GM23338 (cell line): Measurements from ENCODE around the gene TTLL3.

ENCODE experiments used
- CREB1 ChIP-seq: fragments of 250-450 bp; sonication (Bioruptor Pico); IDR thresholded peaks from 2 replicates; pipeline ENCODE4 v1.5.0; 2020; ENCODE audit warnings: low read depth, mild to moderate bottlenecking, moderate library complexity
- CTCF ChIP-seq, 2 experiments: fragments of 200-600 bp in 1 of 2; sonication (generic) in 1 of 2; conservative IDR thresholded peaks; 2 replicates each; pipeline versions ENCODE4 v1.5.1 to v1.6.1; 2016 to 2017; ENCODE audit warnings: antibody characterized with exemption in 2 of 2, low read depth in 2 of 2, mild to moderate bottlenecking in 2 of 2, moderate library complexity in 1 of 2
- ETS1 ChIP-seq: IDR thresholded peaks from 2 replicates; pipeline ENCODE4 v1.6.1; 2016; ENCODE audit warnings: antibody characterized with exemption
- EZH2 ChIP-seq: fragments of 200-600 bp; sonication (generic); IDR thresholded peaks from one replicate; pipeline ENCODE4 v1.8.0; 2017; ENCODE audit warnings: antibody characterized with exemption, mild to moderate bottlenecking, low read depth; ENCODE audit not compliant: unreplicated experiment
- EZH2phosphoT487 ChIP-seq: fragments of 200-600 bp; sonication (generic); IDR thresholded peaks from one replicate; pipeline ENCODE4 v1.8.1; 2018; ENCODE audit warnings: antibody characterized with exemption; ENCODE audit not compliant: unreplicated experiment
- JUNB ChIP-seq: IDR thresholded peaks from one replicate; pipeline ENCODE4 v1.6.1; 2016; ENCODE audit warnings: antibody characterized with exemption; ENCODE audit not compliant: unreplicated experiment
- POLR2AphosphoS5 ChIP-seq: IDR thresholded peaks from 2 replicates; pipeline ENCODE4 v1.6.1; 2016; ENCODE audit warnings: antibody characterized with exemption, low read depth
- STAT1 ChIP-seq: IDR thresholded peaks from one replicate; pipeline ENCODE4 v1.6.1; 2016; ENCODE audit warnings: antibody characterized with exemption; ENCODE audit not compliant: unreplicated experiment
- ZNF114 ChIP-seq: fragments of 250-450 bp; sonication (Bioruptor Pico); IDR thresholded peaks from 2 replicates; pipeline ENCODE4 v1.5.0; 2020; ENCODE audit warnings: mild to moderate bottlenecking, moderate library complexity
- ZNF331 ChIP-seq: fragments of 250-450 bp; sonication (Bioruptor Pico); IDR thresholded peaks from 2 replicates; pipeline ENCODE4 v1.5.0; 2020; ENCODE audit warnings: low read depth, mild to moderate bottlenecking, moderate library complexity
- ZNF462 ChIP-seq: fragments of 250-450 bp; sonication (Bioruptor Pico); IDR thresholded peaks from 2 replicates; pipeline ENCODE4 v1.5.0; 2020; ENCODE audit warnings: mild to moderate bottlenecking, moderate library complexity
- TF ChIP-seq, protein P1 (sequence below): IDR thresholded peaks from one replicate; pipeline ENCODE4 v1.6.1; 2018; ENCODE audit warnings: antibody characterized with exemption; ENCODE audit not compliant: unreplicated experiment

GRCh38 chr3:9861201-9861600 lies 51.1 kb downstream of the TTLL3 start:
- TF ChIP-seq CTCF (conservative IDR thresholded peaks at IDR 0.05; ENCODE audit: low read depth in 2 of 2) (no peak), POLR2AphosphoS5 (no peak), EZH2 (no peak), ZNF114 (CRISPR knock-in tag) (no peak), CREB1 (CRISPR knock-in tag) (no peak), EZH2phosphoT487 (no peak), ZNF462 (CRISPR knock-in tag) (no peak), JUNB (no peak), ETS1 (no peak), STAT1 (no peak), ZNF331 (CRISPR knock-in tag) (no peak)
- TF ChIP-seq, protein P1, sequence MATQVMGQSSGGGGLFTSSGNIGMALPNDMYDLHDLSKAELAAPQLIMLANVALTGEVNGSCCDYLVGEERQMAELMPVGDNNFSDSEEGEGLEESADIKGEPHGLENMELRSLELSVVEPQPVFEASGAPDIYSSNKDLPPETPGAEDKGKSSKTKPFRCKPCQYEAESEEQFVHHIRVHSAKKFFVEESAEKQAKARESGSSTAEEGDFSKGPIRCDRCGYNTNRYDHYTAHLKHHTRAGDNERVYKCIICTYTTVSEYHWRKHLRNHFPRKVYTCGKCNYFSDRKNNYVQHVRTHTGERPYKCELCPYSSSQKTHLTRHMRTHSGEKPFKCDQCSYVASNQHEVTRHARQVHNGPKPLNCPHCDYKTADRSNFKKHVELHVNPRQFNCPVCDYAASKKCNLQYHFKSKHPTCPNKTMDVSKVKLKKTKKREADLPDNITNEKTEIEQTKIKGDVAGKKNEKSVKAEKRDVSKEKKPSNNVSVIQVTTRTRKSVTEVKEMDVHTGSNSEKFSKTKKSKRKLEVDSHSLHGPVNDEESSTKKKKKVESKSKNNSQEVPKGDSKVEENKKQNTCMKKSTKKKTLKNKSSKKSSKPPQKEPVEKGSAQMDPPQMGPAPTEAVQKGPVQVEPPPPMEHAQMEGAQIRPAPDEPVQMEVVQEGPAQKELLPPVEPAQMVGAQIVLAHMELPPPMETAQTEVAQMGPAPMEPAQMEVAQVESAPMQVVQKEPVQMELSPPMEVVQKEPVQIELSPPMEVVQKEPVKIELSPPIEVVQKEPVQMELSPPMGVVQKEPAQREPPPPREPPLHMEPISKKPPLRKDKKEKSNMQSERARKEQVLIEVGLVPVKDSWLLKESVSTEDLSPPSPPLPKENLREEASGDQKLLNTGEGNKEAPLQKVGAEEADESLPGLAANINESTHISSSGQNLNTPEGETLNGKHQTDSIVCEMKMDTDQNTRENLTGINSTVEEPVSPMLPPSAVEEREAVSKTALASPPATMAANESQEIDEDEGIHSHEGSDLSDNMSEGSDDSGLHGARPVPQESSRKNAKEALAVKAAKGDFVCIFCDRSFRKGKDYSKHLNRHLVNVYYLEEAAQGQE = no peak
